ENCODE measurements around the gene LUC7L2. TPM values are rescaled to one million over a fixed set of nuclear protein-coding genes. Genes with fewer than 3 reads are reported as not detected.

Gene LUC7L2
- total and polyA plus RNA-seq, 9 of the 15 experiments (the other 6 are each of a cell fraction or from before 2014, with no cell fraction given) = 56.1 to 207 (median 141) TPM

DNA sequence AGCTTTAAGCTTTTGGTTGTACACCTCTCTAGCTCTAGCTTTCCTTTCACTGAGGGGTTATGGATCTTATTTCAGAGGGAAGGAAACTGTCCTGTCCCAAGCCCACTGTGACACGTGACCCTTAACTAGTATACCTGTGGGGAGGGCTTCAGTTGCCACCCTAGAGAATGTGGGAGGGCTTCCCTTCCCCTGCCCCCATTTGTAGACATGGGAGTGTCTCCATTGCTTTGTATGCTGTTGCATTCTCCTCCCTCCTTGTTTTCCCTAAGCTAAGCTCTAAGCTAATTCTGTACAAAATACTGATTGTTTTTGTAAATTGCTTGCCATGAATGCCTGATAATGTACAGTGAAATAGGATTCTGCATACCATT lies 11.2 kb downstream of the LUC7L2 start:
- H4K20me1 ChIP-seq (replicated peaks; ENCODE audit: control insufficient read depth, insufficient read depth, low read length) = peaks cover 16% of the 10 kb centered on the region

More for the DNA sequence above, 11.2 kb downstream of the LUC7L2 start:
- in situ Hi-C loops (cut with MboI) = loop anchor here (25.0 kb wide), 1 partner anchor 1409 kb away; no protein-coding TSS in a partner anchor
- peaks cover 0 to 20% of the 10 kb centered on the region in 2 experiments; a peak in 3 of 5 replicates for H3K4me1 ChIP-seq (replicated peaks in 1 of 2; ENCODE audit: control insufficient read depth in 2 of 2, insufficient read depth in 2 of 2, low read length in 2 of 2)
- H3K4me2 ChIP-seq (ENCODE audit: insufficient read depth, low read length) = no peak overlapping the region
- TF ChIP-seq ZNF354B (CRISPR knock-in tag; IDR thresholded peaks at IDR 0.05) (no peak), U2AF1 (optimal IDR thresholded peaks at IDR 0.05; ENCODE audit: low read depth, low read length) (no peak), ETS2 (tag; IDR thresholded peaks at IDR 0.05; ENCODE audit: borderline replicate concordance, poor library complexity, severe bottlenecking) (no peak), ZBTB12 (CRISPR knock-in tag; IDR thresholded peaks at IDR 0.05) (no peak), TCFL5 (CRISPR knock-in tag; conservative IDR thresholded peaks at IDR 0.05) (no peak), SIN3B (IDR thresholded peaks at IDR 0.05; ENCODE audit: low read depth) (no peak), PTRF (tag; IDR thresholded peaks at IDR 0.05) (no peak)
- TF ChIP-seq, protein P1, sequence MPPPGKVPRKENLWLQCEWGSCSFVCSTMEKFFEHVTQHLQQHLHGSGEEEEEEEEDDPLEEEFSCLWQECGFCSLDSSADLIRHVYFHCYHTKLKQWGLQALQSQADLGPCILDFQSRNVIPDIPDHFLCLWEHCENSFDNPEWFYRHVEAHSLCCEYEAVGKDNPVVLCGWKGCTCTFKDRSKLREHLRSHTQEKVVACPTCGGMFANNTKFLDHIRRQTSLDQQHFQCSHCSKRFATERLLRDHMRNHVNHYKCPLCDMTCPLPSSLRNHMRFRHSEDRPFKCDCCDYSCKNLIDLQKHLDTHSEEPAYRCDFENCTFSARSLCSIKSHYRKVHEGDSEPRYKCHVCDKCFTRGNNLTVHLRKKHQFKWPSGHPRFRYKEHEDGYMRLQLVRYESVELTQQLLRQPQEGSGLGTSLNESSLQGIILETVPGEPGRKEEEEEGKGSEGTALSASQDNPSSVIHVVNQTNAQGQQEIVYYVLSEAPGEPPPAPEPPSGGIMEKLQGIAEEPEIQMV (tag; conservative IDR thresholded peaks at IDR 0.05; ENCODE audit: low read depth) = no peak
- no peaks in the 10 kb centered on the region for H3K27me3 ChIP-seq (ENCODE audit: control insufficient read depth in 2 of 2, insufficient read depth in 2 of 2, low read length in 2 of 2)
- H3K36me3 ChIP-seq (ENCODE audit: control insufficient read depth, insufficient read depth, low read length) = peaks cover 88% of the 10 kb centered on the region
- H3K9me3 ChIP-seq (replicated peaks; ENCODE audit: control insufficient read depth, insufficient read depth, low read depth, low read length) = no peaks in the 10 kb centered on the region
- H3K79me2 ChIP-seq (ENCODE audit: control insufficient read depth, insufficient read depth, low read length) = peaks cover 100% of the 10 kb centered on the region
- DNase-seq (ENCODE audit: extremely low read depth in 1 of 4, low spot score in 3 of 4) (no peak), ATAC-seq (peak; percentile 45), FAIRE-seq (no peak)
- H3K4me3 ChIP-seq = no peak overlapping the region
- H3K9ac ChIP-seq (ENCODE audit: insufficient read depth in 1 of 2, low read depth in 2 of 2, low read length in 2 of 2) = peak overlapping the region in 1 of 2 experiments; percentile 21; a peak in 1 of 4 replicates
- peak overlapping the region; percentile 20; the same call in 2 of the 3 replicates for H3K27ac ChIP-seq (ENCODE audit: extremely low read depth, low read depth, low read length)
- H3K9me1 ChIP-seq (ENCODE audit: control insufficient read depth, insufficient read depth, low read length) = peaks cover 4% of the 10 kb centered on the region
- 71% methylated on average over 1 of the region's 1 CpG for WGBS (ENCODE audit: insufficient coverage, low coverage, missing lambda C conversion rate)
- no TSS peak for BruUV-seq (replicated peaks)
- ChIA-PET CTCF (ENCODE audit: low intra/inter-chr PET ratio) (interaction anchor here (0.6 kb wide), 1 partner anchor 9 kb away, joined by 3 read pairs; no protein-coding TSS in a partner anchor), POLR2A (interaction anchor here (0.6 to 3.4 kb wide), 7 partner anchors 9 to 541 kb away, joined by 3 to 37 read pairs (median 4); partner anchors contain the start of gene LUC7L2)
- H2AFZ ChIP-seq (ENCODE audit: low read depth, low read length) = no peak overlapping the region
- intact Hi-C loops (cut with micrococcal nuclease) = no loop called here
